ENCODE measurements around the gene TLK1.

DNA sequence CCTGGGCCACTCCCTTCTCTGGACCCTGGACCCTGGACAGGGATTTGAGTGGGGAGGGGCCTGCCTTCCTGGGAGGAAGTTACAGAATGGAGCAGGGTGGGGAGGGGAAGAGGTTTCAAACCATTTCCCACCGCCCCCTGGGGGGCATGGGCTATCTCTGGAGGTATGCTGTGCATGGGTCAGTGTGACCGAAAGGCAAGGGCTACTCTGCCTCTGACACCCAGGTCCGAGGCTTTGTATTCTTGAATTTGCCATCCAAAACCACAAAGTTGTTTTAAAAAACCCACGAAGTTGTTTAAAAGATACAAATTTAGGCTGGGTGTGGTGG is 184.8 kb downstream of the TLK1 start:
- TF ChIP-seq, protein P1, sequence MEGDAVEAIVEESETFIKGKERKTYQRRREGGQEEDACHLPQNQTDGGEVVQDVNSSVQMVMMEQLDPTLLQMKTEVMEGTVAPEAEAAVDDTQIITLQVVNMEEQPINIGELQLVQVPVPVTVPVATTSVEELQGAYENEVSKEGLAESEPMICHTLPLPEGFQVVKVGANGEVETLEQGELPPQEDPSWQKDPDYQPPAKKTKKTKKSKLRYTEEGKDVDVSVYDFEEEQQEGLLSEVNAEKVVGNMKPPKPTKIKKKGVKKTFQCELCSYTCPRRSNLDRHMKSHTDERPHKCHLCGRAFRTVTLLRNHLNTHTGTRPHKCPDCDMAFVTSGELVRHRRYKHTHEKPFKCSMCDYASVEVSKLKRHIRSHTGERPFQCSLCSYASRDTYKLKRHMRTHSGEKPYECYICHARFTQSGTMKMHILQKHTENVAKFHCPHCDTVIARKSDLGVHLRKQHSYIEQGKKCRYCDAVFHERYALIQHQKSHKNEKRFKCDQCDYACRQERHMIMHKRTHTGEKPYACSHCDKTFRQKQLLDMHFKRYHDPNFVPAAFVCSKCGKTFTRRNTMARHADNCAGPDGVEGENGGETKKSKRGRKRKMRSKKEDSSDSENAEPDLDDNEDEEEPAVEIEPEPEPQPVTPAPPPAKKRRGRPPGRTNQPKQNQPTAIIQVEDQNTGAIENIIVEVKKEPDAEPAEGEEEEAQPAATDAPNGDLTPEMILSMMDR (conservative IDR thresholded peaks at IDR 0.05; ENCODE audit: low read depth, low read length): no peak
- no peak for TF ChIP-seq EZH2phosphoT487 (IDR thresholded peaks at IDR 0.05; ENCODE audit: borderline replicate concordance, low read length)
